IPS-15b (cell line): ENCODE results near the gene RBM46.
A peak's percentile ranks its signal among the peaks of the same experiment; 100 is the strongest.

Experiments used
- H3K27me3 ChIP-seq: one replicate; pipeline ENCODE4 v1.6.1; 2013; ENCODE audit warnings: low read length; ENCODE audit not compliant: control insufficient read depth, insufficient read depth
- H3K36me3 ChIP-seq: one replicate; pipeline ENCODE4 v1.6.1; 2013; ENCODE audit warnings: low read length; ENCODE audit not compliant: control insufficient read depth, insufficient read depth
- H3K4me1 ChIP-seq: one replicate; pipeline ENCODE4 v1.6.1; 2013; ENCODE audit warnings: mild to moderate bottlenecking, low read length; ENCODE audit not compliant: control insufficient read depth, insufficient read depth
- H3K4me3 ChIP-seq: one replicate; pipeline ENCODE4 v1.5.1; 2013; ENCODE audit warnings: low read depth, low read length
- H3K9ac ChIP-seq: one replicate; pipeline ENCODE4 v1.6.1; 2013; ENCODE audit warnings: low read depth, mild to moderate bottlenecking, low read length
- H3K9me3 ChIP-seq: one replicate; pipeline ENCODE4 v1.6.1; 2013; ENCODE audit warnings: mild to moderate bottlenecking, low read length; ENCODE audit not compliant: control insufficient read depth, insufficient read depth

The RBM46 gene

GRCh38 chr4:154757713-154758112 is 23.4 kb upstream of the RBM46 start:
- H3K36me3 ChIP-seq = no peaks in the 10 kb centered on the region
- no peaks in the 10 kb centered on the region for H3K9me3 ChIP-seq
- no peak overlapping the region for H3K9ac ChIP-seq
- H3K4me1 ChIP-seq = no peaks in the 10 kb centered on the region
- no peak overlapping the region for H3K4me3 ChIP-seq
- no peaks in the 10 kb centered on the region for H3K27me3 ChIP-seq

GRCh38 chr4:154760895-154761294 is 20.2 kb upstream of the RBM46 start:
- Histone ChIP-seq H3K9me3 (no peaks in the 10 kb centered on the region), H3K9ac (no peak overlapping the region), H3K27me3 (no peaks in the 10 kb centered on the region), H3K36me3 (no peaks in the 10 kb centered on the region), H3K4me3 (no peak overlapping the region), H3K4me1 (no peaks in the 10 kb centered on the region)

GRCh38 chr4:154778264-154778663 is 2.8 kb upstream of the RBM46 start:
- Histone ChIP-seq H3K9ac (no peak overlapping the region), H3K4me3 (no peak overlapping the region), H3K27me3 (no peaks in the 10 kb centered on the region), H3K4me1 (no peaks in the 10 kb centered on the region), H3K9me3 (no peaks in the 10 kb centered on the region), H3K36me3 (no peaks in the 10 kb centered on the region)

- Histone ChIP-seq H3K36me3 (no peaks in the 10 kb centered on the region), H3K9me3 (no peaks in the 10 kb centered on the region), H3K9ac (no peak overlapping the region), H3K4me3 (no peak overlapping the region), H3K4me1 (no peaks in the 10 kb centered on the region), H3K27me3 (no peaks in the 10 kb centered on the region)
Measured at GRCh38 chr4:154779362-154779947, 1.6 kb upstream of the RBM46 start.

DNA sequence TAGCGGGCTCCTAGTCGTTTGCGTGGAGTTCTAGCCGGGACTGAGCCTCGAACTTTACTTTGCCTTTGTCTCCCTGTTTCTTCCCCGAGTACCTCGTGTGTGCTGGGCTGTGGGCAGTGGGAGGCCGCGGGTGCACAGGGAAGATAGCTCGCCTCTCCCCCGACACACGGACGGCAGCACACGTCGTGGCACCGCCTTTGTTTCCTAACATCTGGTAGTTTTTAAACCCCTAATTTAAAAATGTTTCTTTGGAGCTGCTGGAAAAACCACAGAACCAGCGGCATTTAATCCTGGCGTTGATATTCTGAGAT is 866 bp downstream of the RBM46 start:
- Histone ChIP-seq H3K9me3 (no peaks in the 10 kb centered on the region), H3K9ac (no peak overlapping the region), H3K27me3 (no peaks in the 10 kb centered on the region), H3K4me1 (no peaks in the 10 kb centered on the region), H3K4me3 (peak overlapping the region; percentile 1), H3K36me3 (no peaks in the 10 kb centered on the region)

GRCh38 chr4:154807042-154807630 is 26.1 kb downstream of the RBM46 start:
- H3K9ac ChIP-seq = no peak overlapping the region
- H3K4me3 ChIP-seq = no peak overlapping the region

GRCh38 chr4:154818230-154818629 is 37.2 kb downstream of the RBM46 start:
- no peak overlapping the region for H3K9ac ChIP-seq
- H3K9me3 ChIP-seq = no peaks in the 10 kb centered on the region
- no peaks in the 10 kb centered on the region for H3K36me3 ChIP-seq
- no peaks in the 10 kb centered on the region for H3K27me3 ChIP-seq
- H3K4me1 ChIP-seq = no peaks in the 10 kb centered on the region
- no peak overlapping the region for H3K4me3 ChIP-seq

More at GRCh38 chr4:154807042-154807630, 26.1 kb downstream of the RBM46 start:
- no peaks in the 10 kb centered on the region for H3K9me3 ChIP-seq
- H3K36me3 ChIP-seq = no peaks in the 10 kb centered on the region
- no peaks in the 10 kb centered on the region for H3K27me3 ChIP-seq
- no peaks in the 10 kb centered on the region for H3K4me1 ChIP-seq

GRCh38 chr4:154822775-154823174 is 41.7 kb downstream of the RBM46 start:
- no peaks in the 10 kb centered on the region for H3K36me3 ChIP-seq
- no peaks in the 10 kb centered on the region for H3K9me3 ChIP-seq
- H3K9ac ChIP-seq = no peak overlapping the region
- H3K4me1 ChIP-seq = no peaks in the 10 kb centered on the region
- no peaks in the 10 kb centered on the region for H3K27me3 ChIP-seq
- no peak overlapping the region for H3K4me3 ChIP-seq

DNA sequence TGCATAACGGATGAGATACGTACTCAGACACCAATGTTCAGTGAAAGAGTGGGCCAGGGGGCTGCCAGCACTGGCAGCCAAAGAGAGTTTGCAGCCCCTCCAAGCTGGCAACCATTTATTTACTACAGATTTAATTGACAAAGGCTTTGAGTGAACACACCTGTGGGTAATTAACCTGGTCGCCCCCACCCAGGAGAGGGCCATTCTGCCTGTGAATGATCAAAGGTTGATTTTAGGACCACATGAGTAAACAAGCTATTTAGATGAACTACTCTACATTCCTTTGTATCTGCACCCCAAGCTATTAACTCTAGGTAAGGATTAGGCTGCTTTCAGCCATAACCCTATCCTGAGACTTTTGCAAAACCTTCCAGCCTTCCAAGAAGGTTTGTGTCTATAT is 55.0 kb downstream of the RBM46 start:
- Histone ChIP-seq H3K4me1 (peaks cover 8% of the 10 kb centered on the region), H3K4me3 (no peak overlapping the region), H3K9ac (no peak overlapping the region), H3K36me3 (no peaks in the 10 kb centered on the region), H3K9me3 (no peaks in the 10 kb centered on the region), H3K27me3 (no peaks in the 10 kb centered on the region)

DNA sequence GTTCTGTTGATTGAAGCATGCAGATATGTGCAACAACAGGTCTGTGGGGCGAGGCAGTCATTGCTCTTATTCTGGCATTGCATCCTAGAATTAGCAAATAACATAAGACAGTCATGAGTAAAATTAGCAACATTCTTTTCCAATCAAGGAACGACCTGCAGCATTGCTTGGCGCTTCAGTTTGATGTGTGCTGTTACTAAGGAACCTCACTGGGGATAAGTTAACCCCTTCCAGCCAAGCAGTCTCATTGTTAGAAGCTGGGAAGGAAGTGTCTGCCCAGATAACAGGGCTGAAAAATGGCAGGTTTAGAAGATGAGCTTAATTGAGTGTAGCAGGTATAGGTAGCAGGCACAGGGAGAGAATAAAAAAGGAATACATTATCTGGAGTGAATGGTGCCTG is 55.4 kb downstream of the RBM46 start:
- H3K4me3 ChIP-seq = no peak overlapping the region
- H3K36me3 ChIP-seq = no peaks in the 10 kb centered on the region
- peaks cover 8% of the 10 kb centered on the region for H3K4me1 ChIP-seq
- H3K27me3 ChIP-seq = no peaks in the 10 kb centered on the region
- H3K9me3 ChIP-seq = no peaks in the 10 kb centered on the region
- no peak overlapping the region for H3K9ac ChIP-seq

DNA sequence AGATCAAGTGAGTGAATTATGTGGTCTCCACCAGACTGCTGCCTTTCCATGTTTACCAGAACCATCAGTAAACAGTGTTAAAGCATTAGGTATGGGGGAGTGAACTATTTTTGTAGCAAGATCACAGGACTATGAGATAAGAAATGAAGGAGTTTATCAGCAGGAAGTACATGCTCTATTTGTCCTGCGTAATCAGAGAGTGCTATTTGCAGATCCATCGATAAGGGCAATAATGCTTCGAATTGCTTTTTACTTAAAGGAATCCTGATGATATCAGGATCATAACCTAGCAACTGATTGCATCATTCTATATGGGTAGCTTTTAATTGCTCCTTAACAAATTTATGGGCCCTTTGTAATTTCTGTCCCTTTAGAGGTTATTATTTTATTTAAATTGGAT is 57.1 kb downstream of the RBM46 start:
- peaks cover 8% of the 10 kb centered on the region for H3K4me1 ChIP-seq
- no peaks in the 10 kb centered on the region for H3K9me3 ChIP-seq
- H3K27me3 ChIP-seq = no peaks in the 10 kb centered on the region
- no peaks in the 10 kb centered on the region for H3K36me3 ChIP-seq
- H3K4me3 ChIP-seq = no peak overlapping the region
- no peak overlapping the region for H3K9ac ChIP-seq

GRCh38 chr4:154838694-154839093 is 57.6 kb downstream of the RBM46 start:
- H3K4me3 ChIP-seq = no peak overlapping the region
- no peak overlapping the region for H3K9ac ChIP-seq

More at GRCh38 chr4:154838694-154839093, 57.6 kb downstream of the RBM46 start:
- Histone ChIP-seq H3K9me3 (no peaks in the 10 kb centered on the region), H3K36me3 (no peaks in the 10 kb centered on the region), H3K27me3 (no peaks in the 10 kb centered on the region), H3K4me1 (peaks cover 8% of the 10 kb centered on the region)
